ENCODE measurements around the gene ELOVL6.

The ELOVL6 gene

GRCh38 chr4:110064934-110065333, 133.5 kb downstream of the ELOVL6 start:
- no peak for DNase-seq (ENCODE audit: low read depth, low spot score)
- TF ChIP-seq, protein P1, sequence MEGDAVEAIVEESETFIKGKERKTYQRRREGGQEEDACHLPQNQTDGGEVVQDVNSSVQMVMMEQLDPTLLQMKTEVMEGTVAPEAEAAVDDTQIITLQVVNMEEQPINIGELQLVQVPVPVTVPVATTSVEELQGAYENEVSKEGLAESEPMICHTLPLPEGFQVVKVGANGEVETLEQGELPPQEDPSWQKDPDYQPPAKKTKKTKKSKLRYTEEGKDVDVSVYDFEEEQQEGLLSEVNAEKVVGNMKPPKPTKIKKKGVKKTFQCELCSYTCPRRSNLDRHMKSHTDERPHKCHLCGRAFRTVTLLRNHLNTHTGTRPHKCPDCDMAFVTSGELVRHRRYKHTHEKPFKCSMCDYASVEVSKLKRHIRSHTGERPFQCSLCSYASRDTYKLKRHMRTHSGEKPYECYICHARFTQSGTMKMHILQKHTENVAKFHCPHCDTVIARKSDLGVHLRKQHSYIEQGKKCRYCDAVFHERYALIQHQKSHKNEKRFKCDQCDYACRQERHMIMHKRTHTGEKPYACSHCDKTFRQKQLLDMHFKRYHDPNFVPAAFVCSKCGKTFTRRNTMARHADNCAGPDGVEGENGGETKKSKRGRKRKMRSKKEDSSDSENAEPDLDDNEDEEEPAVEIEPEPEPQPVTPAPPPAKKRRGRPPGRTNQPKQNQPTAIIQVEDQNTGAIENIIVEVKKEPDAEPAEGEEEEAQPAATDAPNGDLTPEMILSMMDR (IDR thresholded peaks at IDR 0.05; ENCODE audit: low read depth, low read length): no peak
- in situ Hi-C loops (cut with HindIII; ENCODE audit: low sequenced_read_pairs): no loop called here
- H3K4me3 ChIP-seq (ENCODE audit: low read depth, low read length): no peak overlapping the region

DNA sequence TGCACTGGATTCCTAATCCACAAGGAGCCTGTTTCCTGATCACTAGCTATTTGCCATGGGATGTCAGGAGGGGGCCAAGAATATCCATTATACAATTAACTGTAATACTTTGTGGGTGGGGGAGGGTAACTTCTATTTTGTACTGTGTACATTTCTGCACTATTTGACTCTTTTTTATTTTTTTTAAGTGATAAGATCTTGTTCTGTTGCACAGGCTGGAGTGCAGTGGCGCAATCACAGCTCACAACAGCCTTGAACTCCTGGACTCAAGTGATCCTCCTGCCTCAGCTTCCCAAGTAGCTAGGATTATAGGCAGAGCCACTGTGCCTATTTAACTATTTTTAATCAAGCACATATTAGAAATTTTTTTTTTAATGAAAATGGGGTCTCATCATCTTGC, 134.1 kb downstream of the ELOVL6 start:
- in situ Hi-C loops (cut with HindIII; ENCODE audit: low sequenced_read_pairs): no loop called here
- TF ChIP-seq, protein P1 (IDR thresholded peaks at IDR 0.05; ENCODE audit: low read depth, low read length): no peak
- H3K4me3 ChIP-seq (ENCODE audit: low read depth, low read length): no peak overlapping the region
- no peak for DNase-seq (ENCODE audit: low read depth, low spot score)

DNA sequence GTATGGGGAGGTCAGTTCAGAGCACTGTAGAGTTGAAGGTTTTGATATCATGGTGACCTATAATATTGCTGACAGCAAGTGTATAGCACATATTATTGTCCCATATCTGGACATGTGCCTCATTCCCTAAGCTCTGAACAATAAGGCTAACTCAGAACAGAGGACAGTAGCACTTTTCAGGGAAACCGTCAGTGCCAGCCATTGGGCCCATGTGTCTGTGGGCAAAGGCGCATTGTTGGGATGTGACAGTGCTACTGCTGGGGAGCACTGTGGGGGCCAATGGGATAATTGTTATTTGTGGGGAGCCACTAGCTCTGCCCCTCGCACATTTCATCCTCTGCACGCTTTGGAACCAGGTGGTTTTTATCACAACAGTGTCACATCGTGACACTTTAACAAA, 136.2 kb downstream of the ELOVL6 start:
- TF ChIP-seq, protein P1 (IDR thresholded peaks at IDR 0.05; ENCODE audit: low read depth, low read length): no peak
- H3K4me3 ChIP-seq (ENCODE audit: low read depth, low read length): no peak overlapping the region
- DNase-seq (ENCODE audit: low read depth, low spot score): no peak
- in situ Hi-C loops (cut with HindIII; ENCODE audit: low sequenced_read_pairs): no loop called here

GRCh38 chr4:110061076-110061475, 137.3 kb downstream of the ELOVL6 start:
- in situ Hi-C loops (cut with HindIII; ENCODE audit: low sequenced_read_pairs): no loop called here

GRCh38 chr4:110059556-110060191, 138.7 kb downstream of the ELOVL6 start:
- DNase-seq (ENCODE audit: low read depth, low spot score): peak; percentile 14
- in situ Hi-C loops (cut with HindIII; ENCODE audit: low sequenced_read_pairs): no loop called here
- H3K4me3 ChIP-seq (ENCODE audit: low read depth, low read length): no peak overlapping the region
- TF ChIP-seq, protein P1 (IDR thresholded peaks at IDR 0.05; ENCODE audit: low read depth, low read length): no peak

More at GRCh38 chr4:110061076-110061475, 137.3 kb downstream of the ELOVL6 start:
- TF ChIP-seq, protein P1 (IDR thresholded peaks at IDR 0.05; ENCODE audit: low read depth, low read length): no peak
- no peak for DNase-seq (ENCODE audit: low read depth, low spot score)
- H3K4me3 ChIP-seq (ENCODE audit: low read depth, low read length): no peak overlapping the region

DNA sequence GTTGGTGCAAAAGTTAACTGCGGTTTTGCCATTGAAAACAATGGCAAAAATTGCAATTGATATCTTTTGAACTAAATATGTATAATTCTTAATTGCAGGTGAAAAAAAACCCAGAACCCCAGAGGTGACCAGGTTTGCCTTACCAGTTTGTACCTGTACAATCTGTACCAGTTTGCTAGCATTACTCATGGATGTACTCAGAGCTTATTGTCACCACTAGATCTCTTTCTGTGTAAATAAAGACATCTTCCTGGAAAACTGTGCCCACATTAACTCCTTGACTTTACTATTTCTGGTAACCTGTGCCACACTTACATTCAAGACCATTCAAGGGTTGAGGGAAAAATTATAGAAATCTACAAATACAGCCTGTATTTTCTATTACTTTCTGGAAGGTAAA, 139.7 kb downstream of the ELOVL6 start:
- in situ Hi-C loops (cut with HindIII; ENCODE audit: low sequenced_read_pairs): no loop called here
- H3K4me3 ChIP-seq (ENCODE audit: low read depth, low read length): no peak overlapping the region
- no peak for DNase-seq (ENCODE audit: low read depth, low spot score)
- TF ChIP-seq, protein P1 (IDR thresholded peaks at IDR 0.05; ENCODE audit: low read depth, low read length): no peak
